ENCODE measurements around the gene HMSD. TPM values are rescaled to one million over a fixed set of nuclear protein-coding genes. Genes with fewer than 3 reads are reported as not detected.

The HMSD gene
- total and polyA plus RNA-seq, 2 donors (not counting 3 experiments of a cell fraction or from before 2014, with no cell fraction given), result 0.08 TPM; not detected in 1

- Histone ChIP-seq H3K79me2 (ENCODE audit: control insufficient read depth, insufficient read depth, low read length) (peaks cover 14% of the 10 kb centered on the region), H3K9ac (replicated peaks; ENCODE audit: extremely low read depth, insufficient read depth, low read length) (no peak overlapping the region), H3K36me3 (ENCODE audit: control insufficient read depth in 2 of 2, extremely low read depth in 1 of 2, insufficient read depth in 2 of 2, low read length in 2 of 2) (peaks cover 12 to 13% of the 10 kb centered on the region in 2 experiments), H4K20me1 (replicated peaks; ENCODE audit: control insufficient read depth, extremely low read depth, insufficient read depth, low read length) (no peaks in the 10 kb centered on the region), H3K4me2 (ENCODE audit: insufficient read depth, low read length) (no peak overlapping the region), H2AFZ (ENCODE audit: low read depth, low read length) (no peak overlapping the region), H3K9me3 (replicated peaks; ENCODE audit: control insufficient read depth, insufficient read depth, low read length) (no peaks in the 10 kb centered on the region), H3K4me1 (ENCODE audit: control insufficient read depth, extremely low read depth, insufficient read depth, low read length) (peaks cover 2% of the 10 kb centered on the region), H3K27me3 (ENCODE audit: control insufficient read depth in 2 of 2, insufficient read depth in 2 of 2, low read length in 2 of 2) (no peaks in the 10 kb centered on the region), H3K9me1 (replicated peaks; ENCODE audit: control insufficient read depth, extremely low read depth, insufficient read depth, low read length) (no peaks in the 10 kb centered on the region), H3K4me3 (replicated peaks in 1 of 3; ENCODE audit: insufficient read depth in 1 of 3, low read depth in 1 of 3, low read length in 3 of 3) (no peak overlapping the region), H3K27ac (ENCODE audit: insufficient read depth, low read depth, low read length) (no peak overlapping the region)
- CTCF ChIA-PET, result interaction anchor here (0.8 kb wide), 1 partner anchor 12 kb away, joined by 3 read pairs; no protein-coding TSS in a partner anchor
- dilution Hi-C loops (cut with MboI; ENCODE audit: extremely low pct_ligation_motif_present, low sequenced_read_pairs) (no loop called here), intact Hi-C loops (cut with micrococcal nuclease) (no loop called here)
- no peak for DNase-seq (ENCODE audit: low read depth, low spot score)
- POLR2A ChIA-PET, result no interaction called here
- FAIRE-seq, result no peak
- no TSS peak for BruUV-seq (replicated peaks)
- no peak for TF ChIP-seq MYC (IDR thresholded peaks at IDR 0.05; ENCODE audit: low read depth, low read length)
- no peak for TF ChIP-seq GATA2 (IDR thresholded peaks at IDR 0.05; ENCODE audit: insufficient read depth, insufficient read length, low read depth, low read length)
- TF ChIP-seq POLR2AphosphoS5 (IDR thresholded peaks at IDR 0.05; ENCODE audit: insufficient read depth, low read depth, low read length), result no peak
- no peak for TF ChIP-seq POLR2A (IDR thresholded peaks at IDR 0.05; ENCODE audit: low read depth, low read length)
- TF ChIP-seq FOS (IDR thresholded peaks at IDR 0.05; ENCODE audit: borderline replicate concordance, insufficient read depth, low read length), result no peak
- TF ChIP-seq EZH2 (IDR thresholded peaks at IDR 0.05; ENCODE audit: borderline replicate concordance, low read depth, low read length, severe bottlenecking), result no peak
- TF ChIP-seq, protein P1, sequence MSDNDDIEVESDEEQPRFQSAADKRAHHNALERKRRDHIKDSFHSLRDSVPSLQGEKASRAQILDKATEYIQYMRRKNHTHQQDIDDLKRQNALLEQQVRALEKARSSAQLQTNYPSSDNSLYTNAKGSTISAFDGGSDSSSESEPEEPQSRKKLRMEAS (IDR thresholded peaks at IDR 0.05; ENCODE audit: insufficient read depth, insufficient read length), result no peak
- no peak for TF ChIP-seq CTCF (IDR thresholded peaks at IDR 0.05; ENCODE audit: extremely low read depth in 1 of 2, insufficient read depth in 1 of 2, low read depth in 1 of 2, low read length in 2 of 2)
- no peak for TF ChIP-seq JUN (IDR thresholded peaks at IDR 0.05; ENCODE audit: borderline replicate concordance, insufficient read depth, insufficient read length, low read depth)
Observed at GRCh38 chr18:63982361-63982760, 33.3 kb downstream of the HMSD start.
